Ovary (tissue), 3 donors: ENCODE data around the gene COL28A1.

Source experiments
- CTCF ChIP-seq, 3 donors: fragments of 450-650 bp in 2 of 3; fragments of 200-600 bp in 1 of 3; IDR thresholded peaks; one replicate each; pipeline versions ENCODE4 v1.5.1 to v1.8.0; 2016 to 2022; ENCODE audit warnings: antibody characterized with exemption in 3 of 3, mild to moderate bottlenecking in 1 of 3
- EP300 ChIP-seq: sonication (generic); formaldehyde crosslinking; IDR thresholded peaks from one replicate; pipeline ENCODE4 v1.6.1; 2017; ENCODE audit warnings: antibody characterized with exemption
- POLR2A ChIP-seq: fragments of 450-650 bp; IDR thresholded peaks from one replicate; pipeline ENCODE4 v1.6.1; 2017; ENCODE audit warnings: antibody characterized with exemption, mild to moderate bottlenecking, moderate library complexity
- donor health status: DM: no; HTN: no; CAD: no.

GRCh38 chr7:7414791-7415603 lies 120.7 kb downstream of the COL28A1 start:
- no peak for TF ChIP-seq CTCF (IDR thresholded peaks at IDR 0.05)
- no peak for TF ChIP-seq POLR2A
- no peak for TF ChIP-seq EP300
